GM19467 (cell line): Measurements from ENCODE around the gene AUTS2.

ENCODE experiments used
- ATAC-seq: cut with Tn5 transposase; IDR thresholded peaks from one replicate; pipeline ENCODE4 v1.9.1; 2021; ENCODE audit warnings: mild to moderate bottlenecking, moderate library complexity; ENCODE audit not compliant: unreplicated experiment

AUTS2 gene

DNA sequence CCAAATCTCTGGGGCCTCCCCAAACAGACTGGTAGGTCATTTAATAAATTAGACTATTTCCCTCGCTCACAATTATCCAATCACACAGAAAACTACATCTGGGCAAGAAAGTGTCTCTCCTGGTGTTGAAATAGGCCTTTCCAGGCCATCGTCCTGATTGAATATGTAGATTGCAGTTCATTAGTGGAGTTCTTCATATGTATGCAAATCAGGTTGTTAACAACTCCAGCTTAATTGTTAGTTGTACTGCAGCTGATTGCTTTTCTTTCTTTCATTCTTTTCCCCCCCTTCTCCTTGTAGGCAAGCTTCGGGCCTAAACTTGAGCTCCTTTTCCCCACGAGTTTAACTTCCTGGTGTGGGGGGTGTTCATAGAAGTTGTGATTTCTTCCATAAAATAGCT, 1174.6 kb downstream of the AUTS2 start:
- no peak for ATAC-seq

DNA sequence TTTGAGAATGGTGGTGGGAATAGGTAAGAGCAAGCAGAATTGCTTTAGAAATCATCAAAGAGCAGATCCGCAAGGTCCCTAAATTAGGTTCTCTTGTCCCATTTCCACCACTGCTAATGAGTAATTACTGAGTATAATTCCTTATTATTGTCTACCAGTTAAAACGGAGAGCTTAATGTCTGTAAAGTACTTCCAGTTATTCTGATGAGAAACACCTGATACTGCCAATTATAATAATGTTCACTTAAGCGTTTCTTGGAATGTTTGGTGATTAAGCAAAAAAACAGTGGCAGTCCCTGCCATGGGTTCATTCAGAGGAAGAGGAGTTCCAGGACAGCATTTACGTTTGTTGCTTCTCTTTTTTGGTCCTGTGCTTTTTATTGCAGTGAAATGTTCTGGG, 1175.1 kb downstream of the AUTS2 start:
- no peak for ATAC-seq

DNA sequence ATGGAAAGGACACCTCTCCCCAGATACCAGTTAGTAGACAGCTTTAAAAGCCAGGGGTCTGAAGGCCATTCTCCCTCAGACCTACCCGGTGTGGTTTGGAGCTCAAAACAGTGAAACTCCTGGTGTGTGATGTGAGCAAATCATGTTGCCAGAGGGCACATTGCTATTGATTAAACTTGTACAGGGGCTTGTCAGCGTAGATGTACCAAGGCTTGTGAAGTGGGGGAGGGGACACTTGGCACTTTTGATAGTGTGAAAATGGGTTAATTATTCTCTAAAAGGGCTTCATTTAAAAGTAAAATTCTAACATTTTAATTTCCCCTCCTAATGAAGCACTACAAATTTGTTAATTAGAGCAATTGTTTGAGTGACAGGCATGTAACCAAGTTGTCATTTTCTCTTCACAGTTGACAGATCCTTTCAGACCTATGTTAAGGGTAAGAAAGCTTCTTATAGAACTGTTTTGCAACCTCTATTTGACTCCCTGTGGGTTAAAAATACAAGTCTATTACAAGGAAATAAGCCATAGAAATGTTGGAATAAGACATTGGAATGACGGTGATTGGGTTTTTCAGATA, 1176.8 kb downstream of the AUTS2 start:
- no peak for ATAC-seq

DNA sequence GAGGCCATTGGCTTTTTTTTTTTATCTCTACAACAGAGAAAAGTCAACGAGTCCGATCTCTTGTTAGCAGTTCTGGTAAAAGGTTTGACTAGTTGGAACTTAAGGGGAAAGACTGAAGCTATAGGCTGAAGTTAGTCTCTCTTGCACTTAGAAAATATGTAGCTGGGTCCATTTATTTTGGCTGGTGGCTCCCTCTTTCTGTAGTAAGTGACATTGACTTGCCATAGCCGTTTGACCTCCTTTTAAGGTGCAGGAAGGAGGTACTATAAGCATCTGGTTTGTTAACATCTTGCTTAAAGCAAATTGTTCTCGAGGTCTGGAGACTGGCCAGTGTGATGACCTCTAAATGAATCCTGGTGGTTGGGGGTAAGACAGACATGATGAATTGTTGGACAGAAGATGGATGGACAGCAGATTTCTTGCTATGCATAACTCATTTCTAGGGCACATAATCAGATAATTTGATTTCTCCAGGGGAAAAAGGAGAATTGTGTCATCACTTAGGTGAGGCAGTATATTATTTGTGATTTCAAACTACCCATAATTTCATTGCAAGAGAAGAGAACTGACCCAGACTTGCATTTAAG, 1177.4 kb downstream of the AUTS2 start:
- ATAC-seq: no peak

DNA sequence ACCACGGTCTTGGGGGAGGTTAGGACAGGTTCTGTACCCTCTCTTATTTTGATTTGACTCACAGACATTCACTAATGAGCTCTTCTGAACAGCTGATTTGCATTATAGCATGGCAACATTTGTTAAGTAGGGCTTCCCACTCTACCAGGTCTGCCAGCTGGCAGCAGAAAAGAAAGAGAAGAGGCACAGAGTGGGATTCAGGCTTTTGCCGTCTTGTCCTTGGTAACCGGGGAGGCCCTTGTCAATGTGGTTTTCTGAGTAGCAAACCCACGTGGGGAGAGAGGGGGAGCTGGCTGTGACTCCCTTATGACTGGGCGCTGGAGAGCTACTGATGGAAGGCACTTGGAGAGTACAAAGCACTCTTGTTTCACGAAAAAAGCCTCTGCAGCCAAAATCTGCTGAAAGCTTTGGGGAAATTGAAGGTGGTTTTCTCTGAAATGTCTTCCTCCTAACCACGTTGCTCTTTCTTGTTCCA, 1178.4 kb downstream of the AUTS2 start:
- ATAC-seq: no peak

DNA sequence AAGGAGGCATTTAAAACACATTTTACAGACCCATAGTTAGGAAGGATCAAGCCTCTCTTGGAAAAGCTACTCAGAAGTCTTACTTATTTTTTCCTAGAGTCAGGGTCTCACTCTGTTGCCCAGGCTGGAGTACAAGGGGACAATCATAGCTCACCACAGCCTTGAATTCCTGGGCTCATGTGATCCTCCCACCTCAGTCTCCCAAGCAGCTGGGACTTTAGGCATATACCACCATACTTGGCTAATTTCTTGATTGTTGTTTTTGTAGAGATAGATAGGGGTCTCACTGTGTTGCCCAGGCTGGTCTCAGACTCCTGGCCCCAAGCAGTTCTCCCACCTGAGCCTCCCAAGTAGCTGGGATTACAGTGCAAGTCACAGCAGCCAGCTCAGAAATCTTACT, 1179.0 kb downstream of the AUTS2 start:
- ATAC-seq: no peak

DNA sequence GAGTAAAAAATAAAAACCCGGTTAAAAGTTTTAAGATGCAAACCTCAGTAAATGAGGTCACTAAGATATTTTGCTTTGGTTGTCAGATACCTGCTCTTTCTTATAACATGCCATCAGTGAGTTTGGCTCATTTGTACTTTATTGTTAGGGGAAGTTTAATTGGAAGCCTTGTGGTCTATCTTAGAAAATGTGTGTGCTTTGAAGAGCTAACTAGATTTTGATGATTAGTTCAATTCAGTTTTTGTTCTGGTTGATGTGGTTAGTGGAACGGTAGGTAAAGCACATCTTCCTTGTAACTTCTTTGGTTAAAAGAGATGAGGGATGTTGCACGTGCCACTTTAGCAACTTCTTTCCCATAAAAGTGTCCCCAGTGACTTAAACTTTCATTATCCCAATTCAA, 1180.3 kb downstream of the AUTS2 start:
- no peak for ATAC-seq

DNA sequence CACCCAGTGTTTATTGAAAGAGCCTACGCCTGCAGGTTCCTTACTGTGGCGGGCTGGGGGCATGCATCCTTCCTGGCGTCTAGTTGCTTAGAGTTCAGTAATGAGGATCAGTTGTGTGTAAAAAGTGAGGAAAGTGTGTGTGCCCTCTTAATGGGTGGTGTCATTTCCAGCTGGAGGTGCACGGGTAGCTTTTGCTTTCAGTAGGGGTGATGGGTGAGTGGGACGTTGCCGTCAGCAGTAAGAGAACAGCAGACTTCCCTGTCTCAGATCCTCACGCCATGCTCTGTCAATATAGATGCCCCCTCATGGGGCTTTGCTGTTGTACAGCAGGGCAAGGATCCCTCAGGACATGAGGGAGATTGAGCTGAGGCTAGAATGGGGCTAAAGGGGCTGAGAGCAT, 1181.0 kb downstream of the AUTS2 start:
- peak; percentile 65 for ATAC-seq

DNA sequence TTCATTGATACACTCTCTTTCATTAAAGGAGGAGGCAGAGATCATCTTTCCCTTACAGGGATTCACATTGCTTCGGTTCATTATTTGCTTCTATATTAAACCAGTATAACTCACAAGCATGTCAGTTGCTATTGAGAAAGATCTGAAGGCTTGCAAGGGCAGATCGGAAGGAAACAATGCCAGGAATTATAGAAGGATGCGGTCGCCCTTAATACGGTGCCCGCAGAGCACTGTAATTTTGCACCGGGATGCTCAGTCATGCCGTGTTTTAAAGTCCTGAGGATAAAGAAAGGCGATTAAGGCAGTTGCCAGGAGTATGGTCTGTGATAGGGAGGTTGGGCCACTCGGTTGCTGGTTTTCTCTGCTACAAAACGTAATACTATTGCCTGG, 1183.6 kb downstream of the AUTS2 start:
- no peak for ATAC-seq

DNA sequence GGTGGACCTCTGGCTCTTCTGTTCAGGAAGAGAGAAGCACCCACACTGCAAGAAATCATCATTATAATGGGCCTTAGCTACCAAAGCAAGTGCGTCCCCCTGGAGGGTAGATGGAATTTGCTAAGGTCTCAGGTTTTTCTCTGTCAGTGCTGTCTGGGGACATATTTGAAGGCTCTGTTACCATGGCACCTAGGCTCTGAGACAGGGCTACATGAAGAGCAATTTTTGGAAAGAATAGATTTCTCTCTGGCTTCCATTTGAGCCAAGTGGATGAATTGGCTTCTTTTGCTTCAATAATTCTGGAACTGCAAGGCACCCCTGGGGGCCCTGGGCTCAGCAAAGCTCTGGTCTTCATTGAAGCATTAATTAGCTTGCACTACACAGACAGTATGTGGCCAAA, 1184.5 kb downstream of the AUTS2 start:
- no peak for ATAC-seq

DNA sequence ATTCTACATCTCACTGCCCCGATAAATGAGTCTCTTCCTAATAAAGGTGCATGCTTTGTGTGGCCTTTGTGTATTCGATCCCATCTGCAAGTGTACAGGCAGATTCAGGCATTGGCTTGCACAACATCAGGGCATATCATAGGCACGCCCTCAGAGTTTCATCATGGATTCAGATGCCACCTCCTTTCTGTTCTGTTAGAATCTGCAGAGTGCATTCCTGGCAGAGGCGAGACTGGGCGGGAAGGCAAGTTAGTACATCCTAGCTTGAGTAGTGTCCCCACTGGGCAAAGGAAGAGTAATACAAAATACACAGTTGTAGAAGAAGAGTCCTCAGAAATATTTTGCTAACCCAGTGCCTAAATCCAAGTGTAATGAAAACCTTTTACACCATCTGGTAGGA, 1187.2 kb downstream of the AUTS2 start:
- no peak for ATAC-seq

DNA sequence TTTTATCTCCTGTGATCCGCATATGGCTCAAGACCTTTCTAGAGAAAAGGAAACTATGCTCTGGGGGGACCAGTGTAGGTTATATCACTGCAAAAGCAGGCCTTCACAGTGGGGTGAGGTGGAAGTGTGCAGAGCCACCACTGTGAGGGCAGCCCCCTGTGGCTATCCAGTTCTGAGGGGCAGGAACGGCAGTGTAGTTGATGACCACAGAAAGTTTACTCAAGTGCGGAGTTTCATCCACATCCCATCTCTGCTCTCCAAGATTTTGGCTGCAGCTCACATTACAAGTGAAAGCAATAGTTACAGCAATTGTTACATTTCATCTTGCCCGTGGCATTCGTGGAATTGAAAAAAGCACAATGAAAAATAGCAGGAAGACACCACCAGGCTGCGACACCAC, 1187.8 kb downstream of the AUTS2 start:
- no peak for ATAC-seq

DNA sequence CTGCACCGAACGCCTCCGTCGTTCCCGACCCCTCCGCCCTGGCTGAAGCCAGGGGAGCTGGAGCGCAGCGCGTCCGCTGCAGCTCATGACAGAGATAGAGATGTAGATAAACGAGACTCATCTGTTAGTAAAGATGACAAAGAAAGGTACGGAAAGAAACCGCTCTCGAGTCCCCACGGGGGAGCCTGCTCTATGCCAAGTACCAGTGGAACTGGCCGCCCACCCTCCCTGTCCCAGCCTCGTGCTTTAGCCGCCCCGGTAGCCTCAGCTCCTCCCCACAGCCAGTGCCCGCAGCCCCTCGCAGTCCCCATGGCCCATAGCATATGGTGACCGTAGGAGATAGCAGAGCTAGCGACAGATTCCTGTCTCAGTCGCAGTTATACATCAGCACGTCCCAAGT, 1189.0 kb downstream of the AUTS2 start:
- no peak for ATAC-seq

DNA sequence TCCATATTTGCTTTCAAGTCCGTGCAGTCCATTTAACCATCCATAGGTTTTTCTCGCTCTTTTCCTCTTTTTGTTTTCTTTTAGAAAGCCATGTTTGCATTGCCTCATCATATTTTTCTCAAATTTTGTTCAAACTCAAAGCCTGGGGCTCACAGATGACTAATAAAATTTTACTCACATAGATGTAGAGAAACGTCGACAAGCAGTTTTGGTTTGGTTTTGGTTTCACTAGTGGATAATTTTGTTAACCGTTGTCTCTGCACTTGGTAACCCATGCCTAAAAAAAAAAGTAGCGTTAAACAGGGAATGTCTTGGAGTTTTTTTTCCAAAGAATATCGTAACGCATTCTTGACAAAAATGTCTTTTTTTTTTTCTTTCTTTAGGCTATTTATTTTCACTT, 1189.5 kb downstream of the AUTS2 start:
- ATAC-seq: no peak

DNA sequence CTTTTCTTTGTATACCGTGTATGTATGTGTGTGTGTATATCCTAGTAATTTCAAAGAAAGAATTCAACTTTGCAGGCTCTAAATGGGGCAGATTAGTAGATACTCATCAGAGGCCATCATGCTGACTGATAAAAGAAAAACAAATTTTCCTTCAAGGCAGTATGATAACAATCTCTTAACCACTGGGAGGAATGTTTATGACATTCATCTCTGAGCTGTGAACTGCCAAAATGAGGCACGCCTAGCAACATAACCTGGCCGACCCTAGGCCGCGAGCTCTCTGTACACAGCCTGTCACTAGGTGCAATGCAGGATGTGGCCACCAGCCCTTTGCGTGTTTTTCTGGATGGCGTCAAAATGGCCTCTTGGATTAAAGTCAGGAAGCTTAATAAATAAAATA, 1190.0 kb downstream of the AUTS2 start:
- no peak for ATAC-seq

DNA sequence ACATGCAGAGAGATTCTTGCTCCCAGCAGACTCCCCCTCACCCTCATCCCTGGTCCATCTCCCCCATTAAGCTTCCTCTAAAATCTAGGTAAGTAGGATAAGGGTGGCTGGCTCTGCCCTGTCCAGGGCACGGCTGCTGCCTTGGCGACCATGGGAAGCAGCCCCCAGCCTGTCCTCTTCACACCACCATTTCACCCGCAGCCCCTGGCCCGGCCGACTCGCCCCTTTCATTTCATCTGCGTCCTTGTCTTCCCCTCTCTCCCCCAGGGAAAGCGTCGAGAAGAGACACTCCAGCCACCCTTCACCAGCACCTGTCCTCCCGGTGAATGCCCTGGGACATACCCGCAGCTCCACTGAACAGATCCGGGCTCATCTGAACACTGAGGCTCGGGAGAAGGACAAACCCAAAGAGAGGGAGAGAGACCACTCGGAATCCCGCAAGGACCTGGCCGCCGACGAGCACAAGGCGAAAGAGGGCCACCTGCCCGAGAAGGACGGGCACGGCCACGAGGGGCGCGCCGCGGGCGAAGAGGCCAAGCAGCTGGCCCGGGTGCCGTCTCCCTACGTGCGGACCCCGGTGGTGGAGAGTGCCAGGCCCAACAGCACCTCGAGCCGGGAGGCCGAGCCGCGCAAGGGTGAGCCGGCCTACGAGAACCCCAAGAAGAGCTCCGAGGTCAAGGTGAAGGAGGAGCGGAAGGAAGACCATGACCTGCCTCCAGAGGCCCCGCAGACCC, 1191.4 kb downstream of the AUTS2 start:
- ATAC-seq: no peak

DNA sequence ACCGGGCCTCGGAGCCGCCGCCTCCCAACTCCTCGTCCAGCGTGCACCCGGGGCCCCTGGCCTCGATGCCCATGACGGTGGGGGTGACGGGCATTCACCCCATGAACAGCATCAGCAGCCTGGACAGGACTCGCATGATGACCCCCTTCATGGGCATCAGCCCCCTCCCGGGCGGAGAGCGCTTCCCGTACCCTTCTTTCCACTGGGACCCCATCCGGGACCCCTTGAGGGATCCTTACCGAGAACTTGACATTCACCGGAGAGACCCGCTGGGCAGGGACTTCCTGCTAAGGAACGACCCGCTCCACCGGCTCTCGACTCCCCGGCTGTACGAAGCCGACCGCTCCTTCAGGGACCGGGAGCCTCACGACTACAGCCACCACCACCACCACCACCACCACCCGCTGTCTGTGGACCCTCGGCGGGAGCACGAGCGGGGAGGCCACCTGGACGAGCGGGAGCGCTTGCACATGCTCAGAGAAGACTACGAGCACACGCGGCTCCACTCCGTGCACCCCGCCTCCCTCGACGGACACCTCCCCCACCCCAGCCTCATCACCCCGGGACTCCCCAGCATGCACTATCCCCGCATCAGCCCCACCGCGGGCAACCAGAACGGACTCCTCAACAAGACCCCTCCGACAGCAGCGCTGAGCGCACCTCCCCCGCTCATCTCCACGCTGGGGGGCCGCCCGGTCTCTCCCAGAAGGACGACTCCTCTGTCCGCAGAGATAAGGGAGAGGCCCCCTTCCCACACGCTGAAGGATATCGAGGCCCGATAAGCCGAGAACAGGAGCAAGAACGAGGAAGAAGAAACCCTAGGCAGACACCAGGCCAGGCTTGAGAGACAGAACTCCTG, 1192.2 kb downstream of the AUTS2 start:
- ATAC-seq: no peak

DNA sequence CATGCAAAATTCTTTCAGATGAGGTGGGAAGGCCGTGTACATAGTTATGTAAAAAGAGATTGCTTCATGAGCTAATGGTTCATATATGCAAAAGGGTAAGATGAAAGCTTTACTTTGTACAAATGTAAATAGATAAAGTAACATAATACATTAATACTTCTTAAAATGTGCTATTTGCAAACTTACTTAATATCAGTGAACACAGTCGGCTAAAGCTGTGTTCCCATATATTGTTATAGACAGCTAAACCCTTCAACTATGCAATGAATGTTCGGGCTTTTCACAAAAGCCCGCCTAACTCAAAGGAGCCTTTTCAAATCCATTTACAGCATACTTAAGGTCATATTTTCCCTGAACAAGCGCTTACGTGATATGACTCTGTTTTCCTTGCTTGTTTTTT, 1193.1 kb downstream of the AUTS2 start:
- ATAC-seq: no peak

DNA sequence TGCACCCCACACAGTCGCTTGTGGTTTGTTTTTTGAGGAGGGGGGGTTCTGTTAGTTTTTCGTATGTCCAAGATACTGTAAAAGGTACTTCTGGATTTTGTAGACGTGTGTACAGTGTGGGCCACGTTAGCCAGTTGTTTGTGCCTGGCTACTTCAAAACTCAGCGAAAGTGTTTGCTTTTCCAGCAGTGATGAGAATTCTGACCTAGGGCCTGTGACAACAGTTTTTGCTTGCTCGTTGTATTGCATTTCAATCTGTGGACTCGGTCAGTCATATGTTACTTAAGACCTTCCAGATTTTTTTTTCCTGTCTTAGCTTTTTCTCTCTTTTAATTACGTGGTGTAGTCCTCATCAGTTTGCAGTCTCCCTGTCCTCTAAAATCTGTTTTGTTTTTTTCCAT, 1194.8 kb downstream of the AUTS2 start:
- ATAC-seq: no peak

DNA sequence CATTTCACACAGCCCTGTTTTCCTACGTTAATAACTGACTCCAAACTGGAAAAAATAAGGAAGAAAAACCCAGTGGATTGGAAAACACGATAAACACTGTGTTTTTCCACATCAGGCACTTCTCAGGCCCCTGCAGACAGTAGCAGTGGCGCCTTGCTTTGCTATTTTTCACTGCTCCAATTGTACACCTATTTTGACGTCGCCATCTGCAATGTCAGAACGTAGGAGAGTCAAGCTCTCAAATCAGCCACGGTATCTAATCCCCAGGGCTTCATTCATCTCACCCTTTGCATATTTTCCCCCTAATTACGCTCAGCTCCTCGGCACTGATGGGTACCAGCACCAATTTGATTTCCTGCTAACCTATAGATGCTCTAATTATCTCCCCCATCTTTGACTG, 1195.5 kb downstream of the AUTS2 start:
- ATAC-seq: no peak

DNA sequence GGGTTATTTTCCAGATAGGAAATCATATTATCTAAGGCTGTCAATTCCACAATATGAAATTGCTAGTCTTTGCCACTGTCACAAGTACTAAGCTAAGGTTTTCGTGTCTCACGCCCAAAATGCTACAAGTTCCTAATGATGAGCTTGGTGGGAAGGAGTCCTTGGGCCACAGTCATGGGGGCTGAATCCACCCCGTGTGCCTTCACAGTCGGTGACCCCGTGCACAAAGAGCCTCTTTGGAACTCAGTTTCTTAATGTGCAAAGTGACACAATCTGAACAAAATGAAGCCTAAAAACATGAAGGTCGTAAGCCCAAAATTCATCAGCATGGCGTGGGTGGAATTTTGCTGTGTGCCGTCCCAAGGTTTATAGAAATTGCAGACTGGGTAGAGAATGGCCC, 1196.7 kb downstream of the AUTS2 start:
- ATAC-seq: no peak

DNA sequence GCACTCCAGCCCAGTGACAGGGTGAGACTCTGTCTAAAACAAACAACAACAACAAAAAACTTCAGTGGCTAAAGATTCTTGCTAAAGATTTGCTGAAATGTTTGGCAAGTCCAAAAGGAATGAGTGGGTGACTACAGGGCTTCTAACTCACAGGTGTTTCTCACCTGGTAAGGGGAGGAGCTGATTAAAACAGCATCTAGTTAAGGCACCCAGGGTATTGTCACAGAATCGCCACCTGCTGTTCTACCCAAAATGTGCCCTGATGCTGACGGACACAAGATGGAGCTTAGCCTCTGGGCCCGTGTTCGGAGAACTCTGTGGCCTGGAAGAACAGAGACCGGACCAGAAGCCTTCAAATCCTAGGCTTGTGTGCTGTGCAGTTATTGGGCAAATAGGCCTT, 1197.7 kb downstream of the AUTS2 start:
- no peak for ATAC-seq
